ENCODE results near the gene PPARG.

- TF ChIP-seq CTCF (IDR thresholded peaks at IDR 0.05): no peak
- no peak for TF ChIP-seq POLR2AphosphoS5 (IDR thresholded peaks at IDR 0.05)
Measured at GRCh38 chr3:12345141-12345561, 56.3 kb downstream of the PPARG start.
